ENCODE measurements around the gene E2F1. TPM values are rescaled to one million over a fixed set of nuclear protein-coding genes. Genes with fewer than 3 reads are reported as not detected.

E2F1 gene
- total RNA-seq, 1 experiment from 2014 or later, result 64.2 TPM

DNA sequence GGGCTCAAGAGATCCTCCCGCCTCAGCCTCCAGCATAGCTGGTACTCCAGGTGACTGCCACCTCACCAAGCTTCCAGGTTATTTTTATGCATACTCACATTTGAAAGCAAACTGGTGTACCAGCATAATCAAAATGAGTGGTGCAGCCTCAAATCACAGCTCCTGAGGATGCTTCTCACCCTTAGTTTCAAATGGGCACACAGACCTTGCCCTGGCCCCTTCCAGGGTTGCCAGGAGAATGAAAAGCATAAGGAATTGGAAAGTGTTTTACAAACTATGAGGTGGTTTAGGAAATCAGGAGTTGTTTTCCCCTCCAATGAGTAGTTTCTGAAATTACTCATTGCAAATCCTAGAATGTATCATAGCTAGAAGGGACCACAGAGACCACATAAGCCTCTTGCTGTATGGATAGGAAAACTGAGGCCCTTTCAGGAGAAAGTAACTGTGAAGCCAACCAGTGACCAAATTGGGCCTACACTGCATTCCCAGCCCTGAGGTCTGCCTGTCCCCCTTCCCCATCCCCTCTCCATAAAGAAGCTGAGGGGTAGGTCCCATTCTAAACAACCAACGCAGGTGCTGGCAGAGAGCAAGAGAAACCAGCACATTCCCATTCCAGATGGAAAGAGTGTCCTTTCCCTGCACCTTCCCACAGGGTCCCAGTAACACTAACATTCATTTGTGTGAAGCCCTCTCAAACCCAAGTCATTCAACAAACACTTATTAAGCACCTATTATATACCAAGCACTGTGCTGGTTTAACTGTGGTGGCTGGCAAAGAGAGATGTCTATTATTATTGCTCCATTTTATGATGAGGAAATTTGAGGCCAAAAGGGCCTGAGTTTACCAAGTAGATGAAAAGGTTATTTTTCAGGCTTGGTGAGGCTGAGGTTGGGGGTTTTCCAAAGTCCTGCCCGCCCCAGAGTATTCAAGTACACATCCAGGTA, 2.1 kb upstream of the E2F1 start:
- DNase-seq (ENCODE audit: low read depth), result no peak

- peak; percentile 60 for DNase-seq (ENCODE audit: low read depth)
Measured at GRCh38 chr20:33687370-33687915, 1.3 kb upstream of the E2F1 start.

DNA sequence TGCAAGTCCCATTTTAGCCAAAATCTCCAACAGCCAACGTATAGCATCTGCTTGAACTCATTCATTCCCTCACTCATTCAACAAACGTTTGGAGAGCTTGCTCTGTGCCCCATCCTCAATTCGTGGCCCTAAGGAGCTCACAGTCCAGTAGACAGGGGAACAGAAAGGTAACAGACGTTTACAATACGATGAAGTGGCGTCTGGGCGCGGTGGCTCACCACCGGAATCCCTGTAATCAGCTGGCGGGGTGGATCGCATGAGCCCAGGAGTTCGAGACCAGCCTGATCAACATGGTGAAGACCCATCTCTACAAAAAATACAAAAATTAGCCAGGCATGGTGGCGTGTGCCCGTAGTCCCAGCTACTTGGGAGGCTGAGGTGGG, 790 bp upstream of the E2F1 start:
- no peak for DNase-seq (ENCODE audit: low read depth)

DNA sequence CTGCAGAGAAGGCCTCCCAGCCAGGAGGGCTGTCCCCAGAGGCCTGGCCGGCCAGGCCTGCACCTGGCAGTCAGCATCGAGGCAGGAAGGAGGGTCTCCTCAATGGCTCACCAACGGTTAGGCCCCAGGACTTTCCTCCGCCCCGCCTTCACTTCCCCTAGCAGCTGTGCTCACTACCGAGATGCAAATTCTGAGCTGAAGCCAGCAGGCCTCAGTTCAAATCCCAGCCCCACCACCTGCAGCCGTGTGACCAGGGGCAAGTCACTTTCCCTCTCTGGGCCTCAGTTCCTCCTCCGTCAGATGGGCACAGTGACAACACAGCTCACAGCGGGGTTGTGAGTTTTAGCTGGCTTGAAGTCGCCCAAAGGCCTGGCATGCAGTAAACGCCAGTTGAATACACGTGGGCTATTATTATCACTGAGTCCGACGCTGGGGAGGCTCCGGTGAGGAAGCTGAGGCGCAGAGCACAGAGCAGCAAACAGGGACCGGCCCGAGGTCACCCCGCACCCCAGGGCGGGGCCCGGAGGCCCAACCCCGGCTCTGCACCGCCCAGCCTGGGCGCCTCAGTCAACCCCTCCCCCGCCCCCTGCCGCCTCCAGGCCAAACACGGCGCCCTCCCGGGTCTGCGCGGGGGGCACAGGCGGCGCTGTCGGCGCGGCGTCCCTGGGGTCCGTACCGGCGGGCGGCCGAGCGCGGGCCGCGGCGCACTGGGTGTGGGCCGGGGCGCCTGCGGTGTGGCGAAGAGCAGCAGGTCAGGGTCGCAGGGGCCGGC, 671 bp downstream of the E2F1 start:
- peak; percentile 61 for DNase-seq (ENCODE audit: low read depth)

GRCh38 chr20:33684533-33685327, 1.5 kb downstream of the E2F1 start:
- no peak for DNase-seq (ENCODE audit: low read depth)

DNA sequence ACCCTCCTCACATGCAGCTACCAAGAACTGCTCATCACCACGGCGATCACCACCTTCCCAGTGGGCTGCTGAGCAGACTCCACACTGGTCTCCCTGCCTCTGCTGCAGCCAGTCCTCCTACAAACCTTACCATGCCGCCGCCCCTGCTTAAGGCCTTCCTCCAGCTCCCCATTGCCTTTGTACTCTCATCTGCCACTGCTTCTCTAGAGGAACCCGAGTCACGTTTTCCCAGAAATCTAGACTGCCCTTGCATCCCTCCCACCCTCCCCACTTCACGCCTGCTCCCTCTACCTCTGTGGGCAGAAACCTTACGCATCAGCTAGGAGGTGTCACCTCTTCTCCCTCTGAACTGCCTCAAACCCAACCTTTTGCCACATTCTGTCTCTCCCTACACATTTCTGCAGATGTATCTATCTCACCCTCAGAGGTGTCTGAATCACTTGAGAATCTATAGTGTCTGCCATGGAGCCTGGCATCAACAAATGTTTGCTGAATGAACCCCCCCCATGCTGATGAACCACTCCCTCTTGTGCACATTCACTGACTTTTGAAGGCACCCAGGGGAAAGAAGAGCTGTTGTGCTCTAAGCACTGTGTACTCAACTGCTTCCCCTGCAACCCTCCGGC, 4.3 kb downstream of the E2F1 start:
- DNase-seq (ENCODE audit: low read depth), result no peak

DNA sequence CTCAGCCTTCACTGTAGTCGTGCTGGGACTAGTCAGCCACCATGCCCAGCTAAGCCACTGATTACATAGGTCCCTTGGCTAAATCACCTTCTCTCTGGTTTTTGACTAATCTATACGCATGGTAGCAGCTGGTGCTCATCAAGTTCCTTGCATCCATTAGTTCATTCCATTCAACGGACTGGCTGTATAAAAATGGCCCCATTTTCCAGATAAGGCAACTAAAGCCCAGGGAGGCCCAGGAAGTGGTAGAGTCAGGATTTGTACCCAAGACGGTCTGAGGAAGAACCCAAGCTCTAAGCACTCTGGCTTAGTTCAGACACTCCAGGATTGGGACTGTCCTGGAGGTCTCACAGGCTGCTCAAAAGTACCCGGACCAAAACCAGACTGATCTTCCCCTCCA, 4.9 kb downstream of the E2F1 start:
- no peak for DNase-seq (ENCODE audit: low read depth)

DNA sequence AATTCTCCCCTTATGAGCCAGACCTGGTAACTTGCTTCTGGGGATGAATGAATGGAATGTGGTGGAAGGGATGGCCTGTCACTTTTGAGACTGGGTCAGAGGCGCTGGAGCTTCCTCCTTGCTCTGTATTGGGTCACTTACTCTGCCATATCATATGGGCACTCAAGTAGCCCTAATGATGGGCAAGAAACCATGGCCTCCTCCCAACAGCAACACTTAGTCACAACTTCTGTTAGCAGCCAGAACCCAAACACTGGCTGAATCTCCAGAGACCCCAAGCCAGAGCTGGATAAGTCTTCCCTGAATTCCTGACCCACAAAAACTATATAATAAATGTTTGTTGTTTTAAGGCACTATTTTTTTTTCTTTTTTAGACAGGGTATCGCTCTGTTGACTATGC, 5.5 kb downstream of the E2F1 start:
- DNase-seq (ENCODE audit: low read depth), result peak; percentile 49

DNA sequence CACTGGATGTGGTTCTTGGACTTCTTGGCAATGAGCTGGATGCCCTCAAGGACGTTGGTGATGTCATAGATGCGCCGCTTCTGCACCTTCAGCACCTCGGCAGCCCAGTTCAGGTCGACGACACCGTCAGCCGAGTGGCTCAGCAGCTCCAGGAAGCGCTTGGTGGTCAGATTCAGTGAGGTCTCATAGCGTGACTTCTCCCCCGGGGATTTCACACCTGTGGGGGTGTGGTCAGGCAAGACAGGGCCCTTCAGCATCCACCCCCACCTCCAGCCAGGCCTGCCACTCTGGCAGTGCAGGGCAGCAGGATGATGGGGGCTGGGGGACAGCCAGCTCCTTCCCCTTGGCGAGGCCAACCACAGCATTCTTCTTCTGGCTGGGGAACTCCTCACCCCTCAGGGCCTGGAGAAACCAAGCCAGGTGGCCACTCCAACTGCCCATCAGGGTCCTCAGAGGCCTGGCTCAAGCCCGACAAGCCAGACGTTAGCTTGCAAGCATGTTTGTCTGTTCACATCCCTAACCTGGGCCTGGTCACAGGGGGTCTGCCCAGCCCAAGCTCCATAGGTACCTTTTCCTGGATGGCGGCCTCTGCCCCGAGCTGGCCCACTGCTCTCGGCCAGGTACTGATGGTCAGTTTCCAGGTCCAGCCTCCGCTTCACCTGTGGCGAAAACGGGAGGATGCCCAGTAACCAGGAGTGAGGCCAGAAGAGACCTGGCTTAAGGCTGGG, 6.3 kb downstream of the E2F1 start:
- DNase-seq (ENCODE audit: low read depth), result no peak

GRCh38 chr20:33677991-33678702, 8.0 kb downstream of the E2F1 start:
- no peak for DNase-seq (ENCODE audit: low read depth)

- no peak for DNase-seq (ENCODE audit: low read depth)
Measured at GRCh38 chr20:33676652-33677645, 9.2 kb downstream of the E2F1 start.

DNA sequence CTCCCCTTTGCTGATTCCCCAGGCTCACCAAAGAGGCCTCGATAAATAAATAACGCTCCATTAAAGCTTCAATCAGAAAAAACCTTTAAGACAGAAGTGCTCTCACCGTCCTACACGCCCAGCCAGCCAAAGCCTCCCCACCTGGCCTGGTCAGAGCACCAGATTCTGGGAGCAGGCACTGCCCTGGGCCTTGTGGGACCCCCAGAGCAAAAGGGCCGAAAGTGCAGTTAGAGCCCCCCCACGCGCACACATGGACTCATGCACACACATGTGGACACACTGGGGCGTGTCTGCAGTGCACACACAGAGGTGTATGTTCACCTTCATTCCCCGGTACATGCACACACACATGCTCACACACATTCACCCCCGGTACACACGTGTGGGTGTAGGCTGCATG, 10.1 kb downstream of the E2F1 start:
- DNase-seq (ENCODE audit: low read depth), result no peak

GRCh38 chr20:33675136-33675959, 10.8 kb downstream of the E2F1 start:
- DNase-seq (ENCODE audit: low read depth), result no peak

- peak; percentile 53 for DNase-seq (ENCODE audit: low read depth)
Measured at GRCh38 chr20:33674294-33675135, 11.7 kb downstream of the E2F1 start, which contains the start of gene NECAB3. Gene NECAB3 (minus strand): TSS chr20:33674428. CDS start chr20:33674352, 76 bp downstream.

DNA sequence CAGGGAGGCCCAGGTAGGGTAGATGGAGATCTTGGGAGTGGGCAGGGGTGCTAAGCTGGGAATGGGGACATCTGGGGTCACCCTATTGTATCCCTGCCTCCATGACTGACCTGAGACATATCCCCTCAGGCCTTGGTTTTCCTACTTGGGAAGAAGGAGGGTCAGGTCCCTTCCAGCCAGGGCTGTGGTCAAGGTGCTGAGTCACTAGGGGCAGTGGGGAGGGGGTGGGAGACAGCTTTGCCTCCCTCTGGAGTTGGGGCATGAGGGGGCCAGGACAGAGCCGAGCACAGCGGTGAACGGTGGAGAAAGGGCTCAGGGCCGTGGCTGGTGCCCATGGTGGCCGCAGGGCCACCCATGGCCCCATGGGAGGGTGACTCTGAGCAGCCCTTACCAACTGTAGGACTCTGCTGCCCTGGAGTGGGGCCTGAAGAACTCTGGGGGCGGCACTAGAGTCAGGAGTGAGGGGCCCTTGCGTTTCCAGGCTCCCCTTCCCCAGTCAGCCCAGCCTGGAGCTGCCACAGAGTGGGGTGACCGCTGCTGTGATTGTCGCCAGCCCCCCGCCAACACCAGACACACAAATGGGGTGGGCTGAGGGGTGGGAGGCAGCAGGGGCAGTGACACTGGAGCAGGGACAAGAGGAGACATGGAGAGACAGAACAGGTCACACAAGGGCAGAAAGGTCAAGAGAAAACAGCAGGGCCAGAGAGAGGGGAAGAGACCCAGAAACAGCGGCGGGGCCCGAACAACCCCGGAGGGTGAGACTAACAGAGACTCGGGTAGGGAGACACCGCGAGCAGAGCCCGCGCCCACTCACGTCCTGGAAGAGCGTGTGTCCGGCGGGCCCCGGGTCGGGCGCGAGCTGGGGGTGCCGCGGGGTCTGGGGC, 12.5 kb downstream of the E2F1 start:
- DNase-seq (ENCODE audit: low read depth), result peak; percentile 35

DNA sequence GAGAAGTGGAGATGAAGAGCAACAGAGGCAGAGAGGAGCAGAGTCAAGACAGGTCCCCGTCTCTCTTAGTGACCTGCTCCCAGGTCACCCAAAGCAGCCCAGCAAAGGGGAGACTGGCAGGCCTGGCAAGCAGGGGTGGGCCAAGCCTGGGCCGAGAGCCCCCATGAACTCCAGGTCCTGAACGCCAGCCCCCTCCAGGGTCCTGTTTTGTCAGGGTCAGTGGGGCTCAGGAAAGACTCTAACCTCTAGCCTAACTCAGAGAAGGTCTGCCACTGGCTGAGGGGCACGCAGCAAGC, 13.1 kb downstream of the E2F1 start:
- no peak for DNase-seq (ENCODE audit: low read depth)

All from LHCN-M2 (cell line).